IMR-90 (cell line): ENCODE measurements around the gene ATG5.

Experiments
- BHLHE40 ChIP-seq: fragments of 150-350 bp; IDR thresholded peaks from 2 replicates; pipeline ENCODE4 v1.6.1; 2016; ENCODE audit warnings: mild to moderate bottlenecking, low read depth, low read length
- CEBPB ChIP-seq: IDR thresholded peaks from 2 replicates; pipeline ENCODE4 v1.6.1; 2012; ENCODE audit warnings: low read depth, low read length, improper control_type of control experiment
- POLR2A ChIP-seq: IDR thresholded peaks from 2 replicates; pipeline ENCODE4 v1.6.1; 2012; ENCODE audit warnings: mild to moderate bottlenecking, low read depth, low read length
- TF ChIP-seq, protein P1 (sequence below): conservative IDR thresholded peaks from 2 replicates; pipeline ENCODE4 v1.5.1; 2012; ENCODE audit warnings: mild to moderate bottlenecking, low read depth, low read length, improper control_type of control experiment

- TF ChIP-seq, protein P1, sequence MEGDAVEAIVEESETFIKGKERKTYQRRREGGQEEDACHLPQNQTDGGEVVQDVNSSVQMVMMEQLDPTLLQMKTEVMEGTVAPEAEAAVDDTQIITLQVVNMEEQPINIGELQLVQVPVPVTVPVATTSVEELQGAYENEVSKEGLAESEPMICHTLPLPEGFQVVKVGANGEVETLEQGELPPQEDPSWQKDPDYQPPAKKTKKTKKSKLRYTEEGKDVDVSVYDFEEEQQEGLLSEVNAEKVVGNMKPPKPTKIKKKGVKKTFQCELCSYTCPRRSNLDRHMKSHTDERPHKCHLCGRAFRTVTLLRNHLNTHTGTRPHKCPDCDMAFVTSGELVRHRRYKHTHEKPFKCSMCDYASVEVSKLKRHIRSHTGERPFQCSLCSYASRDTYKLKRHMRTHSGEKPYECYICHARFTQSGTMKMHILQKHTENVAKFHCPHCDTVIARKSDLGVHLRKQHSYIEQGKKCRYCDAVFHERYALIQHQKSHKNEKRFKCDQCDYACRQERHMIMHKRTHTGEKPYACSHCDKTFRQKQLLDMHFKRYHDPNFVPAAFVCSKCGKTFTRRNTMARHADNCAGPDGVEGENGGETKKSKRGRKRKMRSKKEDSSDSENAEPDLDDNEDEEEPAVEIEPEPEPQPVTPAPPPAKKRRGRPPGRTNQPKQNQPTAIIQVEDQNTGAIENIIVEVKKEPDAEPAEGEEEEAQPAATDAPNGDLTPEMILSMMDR: no peak
- TF ChIP-seq CEBPB (no peak), POLR2A (no peak), BHLHE40 (no peak)
Observed at GRCh38 chr6:106161893-106162292, 163.7 kb downstream of the ATG5 start.
